Testis (tissue), 3 donors: ENCODE data around the gene WDFY4. TPM values are rescaled to one million over a fixed set of nuclear protein-coding genes. Genes with fewer than 3 reads are reported as not detected.

Experiments used
- DNase-seq: peaks from one replicate; pipeline ENCODE4 v3.0.0-alpha.2; 2019
- H3K27ac ChIP-seq, 2 donors: fragments of 200-600 bp; sonication (generic); one replicate each; pipeline ENCODE4 v1.5.1; 2019
- H3K27me3 ChIP-seq: fragments of 200-600 bp; sonication (generic); one replicate; pipeline ENCODE4 v1.5.1; 2019
- H3K36me3 ChIP-seq: fragments of 200-600 bp; sonication (generic); one replicate; pipeline ENCODE4 v1.5.1; 2017; ENCODE audit warnings: low read depth; ENCODE audit errors: missing control alignments
- H3K4me1 ChIP-seq: fragments of 200-600 bp; sonication (generic); one replicate; pipeline ENCODE4 v1.5.1; 2019
- H3K4me3 ChIP-seq, 2 donors: fragments of 200-600 bp; sonication (generic); one replicate each; pipeline ENCODE4 v1.5.1; 2017 to 2019
- H3K9me3 ChIP-seq: fragments of 200-600 bp; sonication (generic); one replicate; pipeline ENCODE4 v1.5.1; 2017
- CTCF ChIP-seq, 3 experiments: fragments of 450-650 bp in 2 of 3; fragments of 200-600 bp in 1 of 3; sonication (generic) in 1 of 3; IDR thresholded peaks; one replicate each; pipeline ENCODE4 v1.5.1; 2016 to 2019; ENCODE audit warnings: antibody characterized with exemption in 3 of 3, mild to moderate bottlenecking in 2 of 3, moderate library complexity in 1 of 3
- POLR2A ChIP-seq: fragments of 450-650 bp; IDR thresholded peaks from one replicate; pipeline ENCODE4 v1.6.1; 2017; ENCODE audit warnings: antibody characterized with exemption, mild to moderate bottlenecking, moderate library complexity
- WGBS, 2 donors: methylation state at CpG; one replicate each; pipeline ENCODE4 v1.1.5; 2018; 5-methylcytosine and 5-hydroxymethylcytosine counted together
- intact Hi-C: fragments of 100-400 bp; cut with DNase I; formaldehyde crosslinking; loops from one replicate; pipeline ENCODE4 v1.15.1; 2023; ENCODE audit warnings: low total_unique reads
- polyA plus RNA-seq: library from polyadenylated mRNA; stranded (reverse); fragments of 350-450 nt; fragmentation: Illumina TruSeq; extraction: RNeasy Lipid Tissue Mini Kit (QIAGEN cat#74804); gene quantifications from one replicate; pipeline ENCODE4 v1.2.3, GENCODE V29; 2014; ENCODE audit warnings: low read depth, low replicate concordance; ENCODE audit not compliant: insufficient read depth
- total RNA-seq, 2 donors: library from RNA; depleted of rRNA; stranded (reverse); fragments of >200 nt; gene quantifications; one replicate each; pipeline ENCODE4 v1.2.3, GENCODE V29; 2016

The WDFY4 gene
- total and polyA plus RNA-seq, 3 donors from 2014 or later = 10.2 to 21.5 (median 18.4) TPM

GRCh38 chr10:48894911-48895802 is 210.5 kb downstream of the WDFY4 start:
- Histone ChIP-seq H3K36me3 (no peaks in the 10 kb centered on the region), H3K27me3 (no peaks in the 10 kb centered on the region), H3K9me3 (no peaks in the 10 kb centered on the region), H3K4me3 (no peak overlapping the region), H3K4me1 (no peaks in the 10 kb centered on the region), H3K27ac (no peak overlapping the region)
- 74 to 84% methylated on average over 6 of the region's 6 CpGs for WGBS, 2 donors
- DNase-seq = no peak
- intact Hi-C loops = no loop called here
- TF ChIP-seq POLR2A = no peak
- no peak for TF ChIP-seq CTCF (IDR thresholded peaks at IDR 0.05)

DNA sequence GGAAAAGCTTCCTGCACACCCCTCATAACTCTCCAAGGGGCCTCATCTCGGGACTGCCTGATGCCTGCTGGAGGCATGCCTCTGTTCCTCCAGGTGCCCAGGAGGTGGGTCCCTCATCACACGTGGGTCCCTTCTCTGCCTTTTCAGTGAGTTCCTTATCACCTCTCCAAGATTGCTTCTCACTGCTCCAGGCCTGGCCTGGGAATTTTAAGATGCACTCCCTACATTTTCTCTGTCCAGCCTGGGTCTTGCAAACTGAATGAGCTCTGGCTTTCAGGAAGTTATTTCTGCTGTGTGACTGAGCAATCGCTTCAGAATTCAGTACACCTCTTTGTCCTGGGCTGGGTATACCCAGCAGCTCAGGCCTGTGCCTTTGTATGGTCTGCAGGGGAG is 211.1 kb downstream of the WDFY4 start:
- TF ChIP-seq CTCF (IDR thresholded peaks at IDR 0.05) (no peak), POLR2A (no peak)
- intact Hi-C loops = no loop called here
- Histone ChIP-seq H3K4me3 (no peak overlapping the region), H3K36me3 (no peaks in the 10 kb centered on the region), H3K4me1 (no peaks in the 10 kb centered on the region), H3K27me3 (no peaks in the 10 kb centered on the region), H3K27ac (no peak overlapping the region), H3K9me3 (no peaks in the 10 kb centered on the region)
- no peak for DNase-seq
- WGBS, 2 donors = 56 to 58% methylated on average over 3 of the region's 3 CpGs

DNA sequence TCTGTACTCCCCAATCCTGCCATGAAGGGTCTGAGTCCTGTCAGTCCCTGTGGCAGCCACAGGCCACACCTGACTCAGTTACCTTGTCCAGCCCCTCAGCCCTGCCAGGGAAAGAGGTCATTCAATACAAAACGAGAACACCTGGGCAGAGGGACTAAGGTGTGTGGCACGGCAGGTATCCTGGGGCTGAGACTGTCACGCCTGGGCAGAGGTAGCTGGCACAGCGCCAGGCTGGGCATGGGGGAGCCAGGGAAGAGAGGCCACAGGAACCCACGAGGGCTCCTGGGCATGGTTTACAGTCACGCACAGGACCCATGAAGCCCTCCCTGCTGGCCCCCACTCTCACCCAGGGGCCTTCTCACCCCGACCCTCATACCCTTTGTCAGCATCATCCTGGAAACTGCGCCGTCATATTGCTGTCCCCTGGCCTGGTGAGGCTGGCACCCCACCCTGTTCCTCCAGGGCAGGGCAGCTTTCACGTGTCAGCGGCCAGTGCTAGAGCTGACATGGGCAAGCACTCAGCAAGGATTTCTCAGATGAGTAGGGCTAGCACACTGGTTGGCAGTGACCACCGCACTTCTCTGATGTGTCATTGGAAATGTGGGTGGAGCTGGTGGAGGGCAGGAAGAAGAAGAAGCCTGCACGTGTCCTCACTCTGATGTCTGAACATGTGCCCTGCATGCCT is 212.2 kb downstream of the WDFY4 start:
- no peaks in the 10 kb centered on the region for H3K36me3 ChIP-seq
- no peaks in the 10 kb centered on the region for H3K4me1 ChIP-seq
- no peaks in the 10 kb centered on the region for H3K9me3 ChIP-seq
- intact Hi-C loops = no loop called here
- H3K27me3 ChIP-seq = no peaks in the 10 kb centered on the region
- no peak overlapping the region for H3K4me3 ChIP-seq
- no peak for TF ChIP-seq POLR2A
- no peak for TF ChIP-seq CTCF (IDR thresholded peaks at IDR 0.05)
- no peak overlapping the region for H3K27ac ChIP-seq
- DNase-seq = no peak
- whole genome bisulfite sequencing, 2 donors = 86 to 93% methylated on average over 4 to 13 of the region's 13 CpGs

DNA sequence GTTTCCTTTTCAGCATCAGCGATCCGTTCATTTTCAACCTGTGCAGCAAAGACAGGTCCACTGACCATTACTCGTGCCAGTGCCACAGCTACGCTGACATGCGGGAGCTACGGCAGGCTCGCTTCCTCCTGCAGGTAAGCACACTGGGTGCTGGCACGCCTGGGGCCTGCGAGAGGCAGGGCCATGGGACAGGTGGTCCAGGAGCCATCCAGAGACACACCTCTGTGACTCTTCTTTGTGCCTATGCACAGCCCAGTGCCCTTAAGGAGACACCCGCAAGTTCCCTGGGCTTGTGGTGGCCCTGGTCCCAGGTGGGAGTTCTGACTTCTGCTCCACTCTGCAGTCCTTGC is 212.7 kb downstream of the WDFY4 start:
- no peaks in the 10 kb centered on the region for H3K9me3 ChIP-seq
- no peak for TF ChIP-seq CTCF (IDR thresholded peaks at IDR 0.05)
- TF ChIP-seq POLR2A = no peak
- DNase-seq = no peak
- H3K36me3 ChIP-seq = no peaks in the 10 kb centered on the region
- no peaks in the 10 kb centered on the region for H3K27me3 ChIP-seq
- intact Hi-C loops = no loop called here
- H3K27ac ChIP-seq = no peak overlapping the region
- H3K4me1 ChIP-seq = no peaks in the 10 kb centered on the region
- WGBS, 2 donors = 95% methylated on average over 10 of the region's 10 CpGs; no CpG with 5 or more reads in 1 of the 2 donors
- H3K4me3 ChIP-seq = no peak overlapping the region
